Endodermal cell (in vitro differentiated cells): ENCODE measurements around the gene DCHS1. TPM values are rescaled to one million over a fixed set of nuclear protein-coding genes. Genes with fewer than 3 reads are reported as not detected.

Source experiments
- DNase-seq: peaks from one replicate; pipeline ENCODE4 v3.0.0-alpha.2; 2017
- H3K27ac ChIP-seq: 2 replicates; pipeline ENCODE4 v1.5.1; 2013; ENCODE audit warnings: mild to moderate bottlenecking, low read depth, low read length, moderate library complexity
- H3K27me3 ChIP-seq: 2 replicates; pipeline ENCODE4 v1.6.1; 2013; ENCODE audit warnings: mild to moderate bottlenecking, low read length, moderate library complexity; ENCODE audit not compliant: insufficient read depth, control insufficient read depth, poor library complexity, severe bottlenecking
- H3K36me3 ChIP-seq: 2 replicates; pipeline ENCODE4 v1.7.0; 2013; ENCODE audit warnings: mild to moderate bottlenecking, low read length, moderate library complexity; ENCODE audit not compliant: control insufficient read depth, insufficient read depth
- H3K4me1 ChIP-seq: one replicate; pipeline ENCODE4 v1.7.0; 2013; ENCODE audit warnings: low read length; ENCODE audit not compliant: control insufficient read depth, insufficient read depth
- H3K4me3 ChIP-seq: 2 replicates; pipeline ENCODE4 v1.5.1; 2013; ENCODE audit warnings: mild to moderate bottlenecking, low read length, moderate library complexity
- H3K9ac ChIP-seq: 2 replicates; pipeline ENCODE4 v1.6.1; 2013; ENCODE audit warnings: mild to moderate bottlenecking, low read length, moderate library complexity; ENCODE audit not compliant: poor library complexity, severe bottlenecking; ENCODE audit errors: extremely low read depth
- H3K9me3 ChIP-seq: 2 replicates; pipeline ENCODE4 v1.6.1; 2013; ENCODE audit warnings: mild to moderate bottlenecking, low read length, moderate library complexity; ENCODE audit not compliant: control insufficient read depth
- H3K27ac Mint-ChIP-seq: 2 replicates; pipeline ENCODE4 v1.8.0; 2020; ENCODE audit warnings: mixed read lengths
- H3K27me3 Mint-ChIP-seq: 2 replicates; pipeline ENCODE4 v1.8.0; 2021; ENCODE audit warnings: mild to moderate bottlenecking, mixed read lengths; ENCODE audit not compliant: insufficient read depth
- H3K36me3 Mint-ChIP-seq: 2 replicates; pipeline ENCODE4 v1.8.0; 2020; ENCODE audit warnings: low read depth, mixed read lengths
- H3K4me1 Mint-ChIP-seq: 2 replicates; pipeline ENCODE4 v1.8.0; 2020; ENCODE audit warnings: mixed read lengths
- H3K4me3 Mint-ChIP-seq: 2 replicates; pipeline ENCODE4 v1.8.0; 2020; ENCODE audit warnings: mild to moderate bottlenecking, moderate library complexity, mixed read lengths
- H3K9me3 Mint-ChIP-seq: 2 replicates; pipeline ENCODE4 v1.8.0; 2020; ENCODE audit warnings: mild to moderate bottlenecking, mixed read lengths
- CTCF ChIP-seq: fragments of 200-600 bp; sonication (generic); conservative IDR thresholded peaks from 2 replicates; pipeline ENCODE4 v1.5.0; 2021; ENCODE audit warnings: antibody characterized with exemption, mild to moderate bottlenecking
- WGBS, 2 experiments: methylation state at CpG; one replicate each; pipeline versions ENCODE4 v1.1.5 to v1.1.7; 2013; ENCODE audit warnings: missing lambda C conversion rate in 2 of 2, mixed read lengths in 1 of 2; ENCODE audit not compliant: insufficient coverage in 1 of 2, insufficient read length in 1 of 2; 5-methylcytosine and 5-hydroxymethylcytosine counted together
- total RNA-seq, 2 donors: library from RNA; stranded (reverse); fragmentation: NEBNext Ultra II Directional in 1 of 2; extraction: Animal tissue kit (Norgen Biotek cat#: 25700) in 1 of 2; gene quantifications; 2 replicates in 1 of 2; 3 replicates in 1 of 2; pipeline ENCODE4 v1.2.1, GENCODE V29; 2021

DCHS1 gene
- total RNA-seq, 2 donors from 2014 or later, result 13.7 to 14.3 TPM

- Histone ChIP-seq H3K4me1 (no peaks in the 10 kb centered on the region), H3K9me3 (no peaks in the 10 kb centered on the region), H3K27me3 (peaks cover 29% of the 10 kb centered on the region), H3K9ac (no peak overlapping the region), H3K36me3 (peaks cover 67% of the 10 kb centered on the region), H3K4me3 (no peak overlapping the region), H3K27ac (no peak overlapping the region)
- 97 to 100% methylated on average over 4 of the region's 4 CpGs for WGBS, 2 experiments
- H3K27me3 Mint-ChIP-seq, result peaks cover 41% of the 10 kb centered on the region
- H3K27ac Mint-ChIP-seq, result no peak overlapping the region
- no peaks in the 10 kb centered on the region for H3K9me3 Mint-ChIP-seq
- H3K4me1 Mint-ChIP-seq, result peaks cover 2% of the 10 kb centered on the region
- H3K4me3 Mint-ChIP-seq, result no peak overlapping the region
- DNase-seq, result no peak
- peaks cover 35% of the 10 kb centered on the region for H3K36me3 Mint-ChIP-seq
- TF ChIP-seq CTCF, result no peak
Observed at GRCh38 chr11:6628526-6628925, 27.1 kb downstream of the DCHS1 start.

- Histone ChIP-seq H3K27ac (no peak overlapping the region), H3K4me3 (no peak overlapping the region), H3K27me3 (peaks cover 29% of the 10 kb centered on the region), H3K4me1 (no peaks in the 10 kb centered on the region), H3K36me3 (peaks cover 62% of the 10 kb centered on the region), H3K9ac (no peak overlapping the region), H3K9me3 (no peaks in the 10 kb centered on the region)
- 100% methylated on average over 2 of the region's 2 CpGs; no CpG with 5 or more reads in 1 of the 2 experiments for WGBS, 2 experiments
- Mint-ChIP-seq H3K27me3 (peaks cover 41% of the 10 kb centered on the region), H3K4me3 (no peak overlapping the region), H3K27ac (no peak overlapping the region), H3K9me3 (no peaks in the 10 kb centered on the region), H3K4me1 (peaks cover 2% of the 10 kb centered on the region), H3K36me3 (peaks cover 28% of the 10 kb centered on the region)
- DNase-seq, result no peak
- no peak for TF ChIP-seq CTCF
Observed at GRCh38 chr11:6627762-6628241, 27.8 kb downstream of the DCHS1 start.

GRCh38 chr11:6626971-6627761, 28.4 kb downstream of the DCHS1 start:
- WGBS, 2 experiments, result 89 to 93% methylated on average over 15 to 19 of the region's 19 CpGs
- Histone ChIP-seq H3K4me3 (no peak overlapping the region), H3K27me3 (peaks cover 29% of the 10 kb centered on the region), H3K27ac (no peak overlapping the region), H3K4me1 (no peaks in the 10 kb centered on the region), H3K9ac (no peak overlapping the region), H3K9me3 (no peaks in the 10 kb centered on the region), H3K36me3 (peaks cover 61% of the 10 kb centered on the region)
- Mint-ChIP-seq H3K9me3 (no peaks in the 10 kb centered on the region), H3K4me3 (no peak overlapping the region), H3K4me1 (peaks cover 2% of the 10 kb centered on the region), H3K27me3 (peaks cover 39% of the 10 kb centered on the region), H3K36me3 (peaks cover 27% of the 10 kb centered on the region), H3K27ac (no peak overlapping the region)
- TF ChIP-seq CTCF, result no peak
- DNase-seq, result no peak
